HAP-1 (cell line): ENCODE measurements around the gene CACNA1B.
"Not testable (repeated sequence)": the region's sequence is repeated elsewhere in the genome, so short reads cannot be mapped to it uniquely, and the experiment has no call there.

Source experiments
- DNase-seq, 2 experiments: peaks; one replicate each; pipeline ENCODE4 v3.0.0-alpha.2; 2016 to 2020; ENCODE audit warnings: low spot score in 2 of 2
- H3K27me3 ChIP-seq: fragments of 250-450 bp; sonication (Bioruptor Pico); 2 replicates; pipeline ENCODE4 v1.5.1; 2020; ENCODE audit warnings: low read depth, mild to moderate bottlenecking, moderate library complexity
- H3K36me3 ChIP-seq: fragments of 250-450 bp; sonication (Bioruptor Pico); replicated peaks from 2 replicates; pipeline ENCODE4 v1.5.1; 2020; ENCODE audit warnings: mild to moderate bottlenecking
- H3K4me1 ChIP-seq: fragments of 250-450 bp; sonication (Bioruptor Pico); 2 replicates; pipeline ENCODE4 v1.5.1; 2020; ENCODE audit warnings: mild to moderate bottlenecking
- H3K4me3 ChIP-seq: fragments of 250-450 bp; sonication (Bioruptor Pico); 2 replicates; pipeline ENCODE4 v1.5.1; 2020; ENCODE audit warnings: mild to moderate bottlenecking, moderate library complexity
- H3K9me3 ChIP-seq: fragments of 250-450 bp; sonication (Bioruptor Pico); 2 replicates; pipeline ENCODE4 v1.5.1; 2020; ENCODE audit warnings: mild to moderate bottlenecking, moderate library complexity
- in situ Hi-C: fragments of 300-500 bp; cut with MboI; formaldehyde crosslinking; loops from 3 replicates; pipeline ENCODE4 v1.14.3; 2020; ENCODE audit warnings: low sequenced_read_pairs, inconsistent platforms, mixed read lengths

CACNA1B gene

DNA sequence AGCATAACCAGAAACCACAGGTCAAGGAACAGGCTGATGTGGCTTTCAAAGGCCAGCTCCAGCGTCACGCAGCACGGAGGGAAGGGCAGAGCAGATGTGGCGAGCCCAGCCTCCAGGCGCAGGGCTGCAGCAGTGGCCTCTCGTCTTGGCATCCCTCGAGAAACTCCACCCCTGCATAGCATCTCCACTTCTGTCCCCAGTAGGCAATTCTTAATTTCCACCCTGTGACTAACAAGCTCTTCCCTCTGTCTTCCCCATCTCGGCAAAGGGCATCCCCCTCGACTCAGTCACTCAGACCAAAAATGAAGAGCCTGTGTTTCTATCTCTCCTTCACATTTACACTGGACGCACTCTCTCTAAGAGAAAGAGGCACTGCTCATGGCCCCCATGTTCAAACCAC is 1.7 kb upstream of the CACNA1B start:
- no peak for DNase-seq
- no peaks in the 10 kb centered on the region for H3K4me1 ChIP-seq
- H3K4me3 ChIP-seq, result no peak overlapping the region
- H3K27me3 ChIP-seq, result no peaks in the 10 kb centered on the region
- in situ Hi-C loops, result no loop called here
- H3K9me3 ChIP-seq, result no peaks in the 10 kb centered on the region
- H3K36me3 ChIP-seq, result no peaks in the 10 kb centered on the region

DNA sequence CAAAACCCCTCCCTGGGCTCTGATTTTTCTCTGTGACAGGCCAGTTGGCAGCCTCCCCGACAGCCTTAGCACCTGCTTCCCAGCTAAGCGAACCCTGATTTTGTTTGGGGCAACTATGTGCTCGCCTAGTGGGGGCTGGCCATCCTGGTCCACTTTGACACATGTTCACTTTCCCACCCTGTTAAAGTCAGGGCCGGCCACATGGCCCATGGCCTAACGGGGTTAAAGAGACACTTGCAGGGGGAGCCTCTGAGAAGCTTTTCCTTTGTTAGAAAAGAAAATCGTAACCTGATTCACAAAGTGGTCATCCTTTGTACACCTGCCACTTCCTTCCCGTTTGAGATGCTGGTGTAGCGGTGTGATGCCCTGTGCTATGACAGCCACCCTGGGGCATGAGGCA is 1.3 kb upstream of the CACNA1B start:
- H3K4me1 ChIP-seq, result no peaks in the 10 kb centered on the region
- H3K27me3 ChIP-seq, result no peaks in the 10 kb centered on the region
- H3K36me3 ChIP-seq, result no peaks in the 10 kb centered on the region
- DNase-seq, result no peak
- H3K9me3 ChIP-seq, result no peaks in the 10 kb centered on the region
- no peak overlapping the region for H3K4me3 ChIP-seq
- in situ Hi-C loops, result no loop called here

DNA sequence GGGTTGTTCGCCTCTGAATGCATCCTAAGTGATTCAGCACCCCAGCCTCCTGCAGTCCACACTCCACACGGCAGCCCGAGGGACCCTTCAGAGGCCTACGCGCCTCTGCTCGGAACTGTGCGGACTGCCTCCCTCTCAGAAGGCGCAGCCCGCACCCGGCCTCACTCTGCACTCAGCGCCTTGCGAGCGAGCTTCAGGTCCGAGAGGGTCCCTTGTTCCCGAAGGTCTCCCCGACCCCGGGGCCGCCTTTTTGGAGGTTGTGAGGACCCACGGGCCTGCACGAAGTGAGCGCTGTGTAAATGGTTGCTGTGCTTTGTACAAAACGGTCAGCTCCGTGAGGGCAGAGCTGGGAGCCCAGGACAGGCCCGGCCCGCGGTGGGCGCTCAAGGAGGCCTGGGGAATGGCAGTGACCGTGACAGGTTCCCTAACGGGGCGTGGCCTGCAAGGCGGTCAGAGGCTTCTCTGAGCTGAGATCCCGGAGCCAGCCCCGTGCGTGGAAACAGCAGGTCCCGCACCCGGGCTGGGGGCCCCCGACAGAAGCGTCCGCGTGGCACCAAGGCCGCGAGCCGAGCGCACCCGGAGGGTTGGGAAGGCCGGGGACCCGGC is 698 bp upstream of the CACNA1B start:
- in situ Hi-C loops, result no loop called here
- no peaks in the 10 kb centered on the region for H3K9me3 ChIP-seq
- no peaks in the 10 kb centered on the region for H3K4me1 ChIP-seq
- no peaks in the 10 kb centered on the region for H3K27me3 ChIP-seq
- no peak overlapping the region for H3K4me3 ChIP-seq
- DNase-seq, result no peak
- no peaks in the 10 kb centered on the region for H3K36me3 ChIP-seq

- peak; percentile 3 to 60 for DNase-seq
- Histone ChIP-seq H3K36me3 (no peaks in the 10 kb centered on the region), H3K4me3 (no peak overlapping the region), H3K9me3 (no peaks in the 10 kb centered on the region), H3K4me1 (no peaks in the 10 kb centered on the region), H3K27me3 (no peaks in the 10 kb centered on the region)
- in situ Hi-C loops, result no loop called here
Measured at GRCh38 chr9:137878146-137878941, 762 bp downstream of the CACNA1B start.

- no peaks in the 10 kb centered on the region for H3K9me3 ChIP-seq
- H3K36me3 ChIP-seq, result no peaks in the 10 kb centered on the region
- H3K4me1 ChIP-seq, result no peaks in the 10 kb centered on the region
- no peaks in the 10 kb centered on the region for H3K27me3 ChIP-seq
- H3K4me3 ChIP-seq, result no peak overlapping the region
- in situ Hi-C loops, result no loop called here
- DNase-seq, result no peak
Measured at GRCh38 chr9:137879052-137879451, 1.5 kb downstream of the CACNA1B start.

- Histone ChIP-seq H3K4me1 (no peaks in the 10 kb centered on the region), H3K36me3 (no peaks in the 10 kb centered on the region), H3K4me3 (no peak overlapping the region), H3K27me3 (no peaks in the 10 kb centered on the region), H3K9me3 (no peaks in the 10 kb centered on the region)
- in situ Hi-C loops, result no loop called here
- no peak for DNase-seq
Measured at GRCh38 chr9:137879566-137880150, 2.1 kb downstream of the CACNA1B start.

DNA sequence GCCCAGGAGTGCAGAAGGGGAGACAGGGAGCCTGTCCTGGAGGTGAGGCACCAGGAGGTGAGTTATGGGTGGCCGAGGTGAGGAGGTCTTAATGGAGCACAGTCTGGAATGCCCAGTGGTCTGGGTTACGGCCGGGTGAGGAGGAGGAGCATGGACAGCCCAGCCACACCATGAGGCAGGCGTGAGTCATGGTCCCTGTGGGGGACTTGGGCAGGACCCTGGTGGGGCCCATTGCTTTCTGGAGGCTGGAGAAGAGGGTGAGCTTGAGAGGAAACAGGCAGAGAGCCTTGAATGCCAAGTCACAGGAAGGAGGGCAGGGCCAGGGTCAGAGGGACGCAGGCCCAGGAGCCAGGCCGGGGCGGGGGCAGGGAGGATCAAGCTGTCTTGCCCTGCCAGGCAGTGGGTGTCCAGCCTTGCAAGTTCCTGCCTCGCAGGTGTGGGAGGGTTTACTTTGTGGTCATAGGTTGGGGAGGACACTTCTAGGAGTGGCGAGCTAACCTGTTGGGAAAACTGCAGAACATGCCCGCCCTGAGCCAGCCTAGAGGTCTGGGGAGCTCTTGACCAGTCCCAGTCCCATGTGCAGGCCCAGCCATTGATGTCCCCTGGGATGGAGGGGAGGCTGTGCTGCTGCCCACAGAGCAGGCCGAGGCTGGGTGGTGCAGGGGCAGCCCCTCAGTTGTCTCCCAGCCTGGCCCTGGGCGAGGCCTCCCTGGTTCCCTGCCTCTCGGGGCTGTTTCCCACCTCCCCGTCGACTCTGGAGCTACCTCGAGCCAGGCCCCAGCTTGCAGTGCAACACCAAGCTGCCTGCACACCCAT is 2.8 kb downstream of the CACNA1B start:
- Histone ChIP-seq H3K4me3 (no peak overlapping the region), H3K9me3 (no peaks in the 10 kb centered on the region), H3K36me3 (no peaks in the 10 kb centered on the region), H3K27me3 (no peaks in the 10 kb centered on the region), H3K4me1 (no peaks in the 10 kb centered on the region)
- DNase-seq, result no peak
- in situ Hi-C loops, result no loop called here

GRCh38 chr9:137880976-137881530 is 3.5 kb downstream of the CACNA1B start:
- Histone ChIP-seq H3K36me3 (no peaks in the 10 kb centered on the region), H3K9me3 (no peaks in the 10 kb centered on the region), H3K27me3 (no peaks in the 10 kb centered on the region), H3K4me1 (no peaks in the 10 kb centered on the region), H3K4me3 (no peak overlapping the region)
- in situ Hi-C loops, result no loop called here
- no peak for DNase-seq

GRCh38 chr9:137881591-137882505 is 4.3 kb downstream of the CACNA1B start:
- Histone ChIP-seq H3K36me3 (no peaks in the 10 kb centered on the region), H3K4me3 (no peak overlapping the region), H3K9me3 (no peaks in the 10 kb centered on the region), H3K4me1 (no peaks in the 10 kb centered on the region), H3K27me3 (no peaks in the 10 kb centered on the region)
- no peak for DNase-seq
- in situ Hi-C loops, result no loop called here

- in situ Hi-C loops, result no loop called here
- DNase-seq, result no peak
- Histone ChIP-seq H3K27me3 (no peaks in the 10 kb centered on the region), H3K4me3 (no peak overlapping the region), H3K4me1 (no peaks in the 10 kb centered on the region), H3K36me3 (no peaks in the 10 kb centered on the region), H3K9me3 (no peaks in the 10 kb centered on the region)
Measured at GRCh38 chr9:137882506-137882821, 4.9 kb downstream of the CACNA1B start.

DNA sequence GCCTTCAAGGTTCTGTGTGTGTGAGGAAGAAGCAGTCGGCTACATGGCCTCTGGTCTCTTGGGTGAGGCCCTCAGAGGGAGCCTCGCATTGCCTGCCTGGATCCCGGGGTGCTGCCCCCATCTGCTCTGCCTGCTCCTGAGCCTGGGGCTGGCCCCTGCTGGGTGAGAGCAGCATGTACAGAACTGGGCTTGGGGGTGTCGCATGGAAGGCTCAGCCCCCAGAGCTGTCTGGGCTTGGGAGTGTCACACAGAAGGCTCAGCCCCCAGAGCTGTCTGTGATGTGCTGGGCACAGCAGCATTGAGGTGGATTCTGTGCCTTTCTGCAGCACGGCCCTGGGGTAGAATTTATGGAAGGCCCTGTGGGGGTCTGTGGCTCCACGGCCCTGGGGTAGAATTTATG is 6.4 kb downstream of the CACNA1B start:
- in situ Hi-C loops, H3K9me3 ChIP-seq, H3K36me3 ChIP-seq, DNase-seq, H3K27me3 ChIP-seq, H3K4me1 ChIP-seq, H3K4me3 ChIP-seq: not testable (repeated sequence)

GRCh38 chr9:137884547-137884946 is 7.0 kb downstream of the CACNA1B start:
- H3K4me3 ChIP-seq, H3K27me3 ChIP-seq, H3K36me3 ChIP-seq, H3K9me3 ChIP-seq, H3K4me1 ChIP-seq, in situ Hi-C loops: not testable (repeated sequence)
- DNase-seq, result peak in 1 of 2 experiments; percentile 43

DNA sequence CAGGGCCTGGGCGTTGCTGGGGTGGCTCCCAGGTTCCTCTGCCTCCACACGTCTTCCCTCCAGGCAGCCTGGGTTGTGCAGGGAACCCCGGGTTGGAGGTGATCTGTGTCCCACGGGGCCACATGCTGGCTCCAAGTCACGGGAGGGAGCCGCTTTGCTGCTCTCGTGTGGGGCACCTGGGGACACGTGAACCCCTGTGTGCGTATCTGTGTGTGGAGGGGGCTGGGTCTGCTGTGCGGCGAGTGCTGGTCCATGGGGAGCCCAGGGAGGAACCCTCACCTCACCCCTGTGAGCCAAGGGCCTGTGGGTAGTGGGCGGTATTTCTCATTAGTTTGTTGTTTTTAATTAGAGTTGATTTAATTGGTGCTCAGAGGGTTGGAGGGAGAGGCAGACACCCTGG is 7.5 kb downstream of the CACNA1B start:
- not testable (repeated sequence) for DNase-seq

More for the DNA sequence above, 7.5 kb downstream of the CACNA1B start:
- in situ Hi-C loops, H3K9me3 ChIP-seq, H3K4me3 ChIP-seq, H3K27me3 ChIP-seq, H3K4me1 ChIP-seq, H3K36me3 ChIP-seq: not testable (repeated sequence)
